Activated T-helper 9 cell treated with anti-CD3 and anti-CD28 coated beads, Interleukin-2, amount 50 U/mL, for 16 hours (primary cell): ENCODE results near the gene FANCL.
"Not testable (repeated sequence)": the region's sequence is repeated elsewhere in the genome, so short reads cannot be mapped to it uniquely, and the experiment has no call there.

Experiments used
- DNase-seq: peaks from one replicate; pipeline ENCODE4 v3.0.0-alpha.2; 2020; ENCODE audit warnings: low read depth

FANCL gene

DNA sequence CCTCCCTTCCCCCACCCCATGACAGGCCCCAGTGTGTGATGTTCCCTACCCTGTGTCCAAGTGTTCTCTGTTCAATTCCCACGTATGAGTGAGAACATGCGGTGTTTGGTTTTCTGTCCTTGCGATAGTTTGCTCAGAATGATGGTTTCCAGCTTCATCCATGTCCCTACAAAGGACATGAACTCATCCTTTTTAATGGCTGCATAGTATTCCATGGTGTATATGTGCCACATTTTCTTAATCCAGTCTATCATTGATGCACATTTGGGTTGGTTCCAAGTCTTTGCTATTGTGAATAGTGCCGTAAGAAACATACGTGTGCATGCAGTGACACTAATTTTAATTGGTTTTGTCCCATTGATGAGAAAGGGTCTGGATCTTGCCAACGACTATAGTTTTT lies 95.4 kb downstream of the FANCL start:
- not testable (repeated sequence) for DNase-seq

DNA sequence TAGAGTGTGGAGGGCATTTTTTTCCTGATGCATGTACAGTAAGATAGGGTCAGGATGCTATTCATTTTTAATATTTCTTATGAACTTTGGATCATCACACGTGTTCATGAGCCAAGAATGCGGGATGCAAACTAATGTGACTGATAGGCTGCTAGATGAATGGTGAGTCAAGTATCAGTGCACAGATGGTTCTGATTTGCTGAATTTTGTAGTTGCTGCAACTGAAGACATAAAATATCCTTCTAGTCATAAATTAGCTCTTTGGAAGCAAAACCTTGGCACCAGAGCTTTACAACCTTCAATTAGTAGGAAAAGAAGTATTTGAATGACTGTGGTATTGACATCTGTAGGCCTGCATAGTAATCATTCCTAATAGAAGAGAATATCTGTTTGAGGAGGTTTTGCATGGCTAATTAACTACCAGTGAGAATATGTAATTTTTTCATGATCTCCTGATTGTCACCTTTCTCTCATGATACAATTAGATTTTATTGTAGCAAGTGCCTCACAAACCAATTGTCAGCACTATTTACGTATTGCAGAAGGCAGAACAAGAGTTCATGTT lies 100.5 kb downstream of the FANCL start:
- DNase-seq = no peak

DNA sequence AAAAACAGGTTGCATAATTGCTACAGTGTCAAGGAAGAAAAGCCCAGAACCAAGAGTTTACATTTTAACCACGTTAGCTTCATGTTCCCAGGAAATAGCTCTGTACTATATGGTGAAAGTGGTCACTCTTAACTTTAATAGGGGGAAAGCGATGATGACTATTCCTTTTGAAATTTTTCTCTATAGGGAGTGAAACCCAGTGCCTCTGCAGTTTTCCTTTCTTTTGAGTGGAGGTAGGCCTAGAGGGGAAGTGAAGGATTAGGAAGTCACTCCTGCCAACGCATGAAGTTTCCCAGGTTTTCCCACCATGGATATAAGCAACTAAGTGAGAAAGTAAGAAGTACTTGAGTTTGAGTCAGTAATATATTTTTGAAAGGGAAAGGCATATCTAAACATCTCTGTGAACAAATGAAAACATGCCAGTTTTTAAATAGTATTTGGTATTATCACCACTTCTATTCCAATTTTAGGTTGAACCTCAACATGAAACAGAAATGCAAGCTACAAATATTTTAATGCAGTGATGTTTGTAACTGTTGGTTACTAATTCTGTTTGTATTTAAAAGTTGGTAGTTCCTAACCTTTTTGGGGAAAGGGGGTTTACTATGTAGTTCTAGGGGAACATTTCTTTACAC lies 102.6 kb downstream of the FANCL start:
- no peak for DNase-seq

DNA sequence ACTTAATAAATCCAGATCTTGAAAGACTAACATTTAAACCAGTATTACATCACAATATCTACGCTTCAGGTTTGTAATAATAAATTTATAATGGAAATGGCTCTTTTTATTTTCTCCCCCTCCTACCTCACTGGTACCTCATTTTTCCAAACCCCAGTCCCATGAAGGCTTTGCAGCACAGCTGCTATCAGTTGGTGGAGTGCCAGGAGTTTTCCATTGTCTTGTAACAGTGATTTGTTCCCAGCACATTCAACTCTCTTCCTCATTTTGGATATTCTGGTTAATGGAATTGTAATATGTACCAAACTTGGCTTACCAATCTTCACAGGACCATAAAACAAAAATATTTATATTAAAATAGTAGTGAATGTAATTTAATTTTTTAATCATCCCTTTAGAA lies 103.3 kb downstream of the FANCL start:
- no peak for DNase-seq

DNA sequence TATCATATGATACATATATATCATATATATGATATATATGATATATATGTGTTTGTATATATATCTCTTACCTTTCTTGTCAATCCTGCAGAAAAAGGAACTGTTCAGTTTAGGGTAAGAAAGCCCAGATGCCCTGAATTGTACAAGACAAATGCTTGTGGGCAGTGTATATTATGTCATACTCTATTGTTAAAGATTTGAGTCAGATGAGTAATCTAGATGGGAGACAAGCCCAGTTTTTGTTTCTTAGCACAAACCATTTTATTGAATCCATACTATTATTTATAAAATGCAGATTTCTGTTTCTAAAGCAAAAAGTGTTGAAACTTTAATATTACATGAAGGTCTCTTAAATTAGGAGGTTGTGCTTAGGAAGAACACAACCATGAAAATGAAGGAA lies 103.9 kb downstream of the FANCL start:
- no peak for DNase-seq

DNA sequence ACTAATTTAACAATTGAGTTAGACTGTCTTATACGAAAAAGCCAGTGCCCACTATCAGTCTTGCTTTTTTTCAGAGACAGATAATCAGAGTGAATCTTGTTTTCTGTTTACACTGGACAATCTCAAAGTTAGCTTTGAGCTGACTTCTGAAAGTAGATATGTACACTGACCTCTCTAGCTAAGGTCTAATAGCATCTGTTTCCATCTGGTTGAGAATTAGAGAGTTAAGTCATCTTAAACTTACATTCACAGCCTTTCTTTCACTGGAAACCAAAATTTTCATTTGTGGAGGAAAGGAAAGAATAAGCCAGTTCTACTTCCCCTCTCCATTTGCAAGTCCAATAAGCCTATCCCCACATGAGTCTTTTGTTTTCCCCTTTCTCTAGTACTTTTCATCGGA lies 105.3 kb downstream of the FANCL start:
- DNase-seq = no peak

DNA sequence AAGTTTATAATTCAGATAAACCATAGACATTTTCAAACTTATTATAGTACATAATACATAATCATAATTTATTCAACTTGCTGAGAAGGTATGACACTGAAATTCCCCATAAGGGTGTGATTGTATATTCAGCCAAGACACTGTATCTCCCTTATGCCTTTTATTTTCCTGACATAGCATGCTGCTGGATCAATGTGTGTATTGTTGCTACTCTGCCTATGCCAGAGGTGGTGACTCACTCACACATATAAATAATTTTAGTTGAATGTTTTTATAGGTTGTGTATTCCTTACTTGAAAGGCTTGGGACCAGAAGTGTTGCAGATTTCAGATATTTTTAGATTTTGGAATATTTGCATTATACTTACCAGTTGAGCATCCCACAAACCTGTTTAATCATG lies 107.7 kb downstream of the FANCL start:
- DNase-seq = no peak

DNA sequence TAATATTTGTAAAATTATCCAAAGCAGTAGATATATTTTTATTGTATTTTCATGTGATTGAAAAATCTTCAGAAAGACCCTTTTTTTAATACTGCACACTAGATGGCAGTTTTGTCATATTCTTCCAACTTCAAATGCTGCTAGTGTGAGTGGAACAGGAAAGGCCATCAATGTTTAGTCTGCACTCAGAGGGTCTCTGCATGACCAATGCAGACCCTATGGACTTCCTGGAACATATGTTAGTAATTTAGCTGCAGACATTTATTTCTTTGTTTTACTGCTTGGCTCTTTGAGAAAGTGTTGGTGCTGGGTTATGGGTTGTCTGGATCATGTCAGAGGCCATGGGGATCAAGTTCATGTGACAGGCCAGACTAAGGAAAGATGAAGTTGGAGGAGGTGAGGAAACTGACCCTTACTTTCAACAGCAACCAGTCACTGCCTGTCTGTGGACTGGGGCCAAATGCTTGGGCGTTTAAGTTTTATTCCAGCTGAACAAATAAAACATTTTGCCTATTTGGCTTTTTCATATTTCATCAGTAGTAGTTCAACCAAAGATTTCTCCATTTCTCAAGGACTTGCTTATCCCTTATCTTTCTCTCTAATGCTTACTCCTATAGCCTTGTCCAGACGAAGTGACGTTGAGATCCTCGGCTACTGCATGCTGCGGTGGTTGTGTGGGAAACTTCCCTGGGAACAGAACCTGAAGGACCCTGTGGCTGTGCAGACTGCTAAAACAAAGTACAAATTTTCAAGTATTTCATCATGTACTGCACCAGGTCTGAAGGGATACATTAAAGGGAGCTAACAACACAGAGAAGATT lies 109.7 kb downstream of the FANCL start:
- DNase-seq = no peak

DNA sequence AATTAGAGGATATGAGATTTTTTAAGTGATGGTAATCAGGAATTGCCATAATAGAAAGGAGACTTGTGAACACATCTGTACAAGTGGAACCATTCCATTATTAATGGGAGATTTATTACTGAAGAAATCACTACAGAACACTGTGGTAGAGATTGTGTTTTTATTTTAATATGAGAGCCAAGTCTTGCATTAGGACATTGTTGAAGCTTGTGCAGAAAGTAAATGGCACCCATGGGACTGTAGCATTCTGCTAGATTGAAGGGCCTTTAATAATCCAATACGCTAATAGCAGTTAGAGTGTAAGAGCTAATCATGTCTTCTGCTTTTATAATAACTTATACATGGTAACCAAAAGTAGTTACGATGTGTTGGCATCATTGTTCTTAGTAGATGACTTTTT lies 110.9 kb downstream of the FANCL start:
- DNase-seq = no peak

DNA sequence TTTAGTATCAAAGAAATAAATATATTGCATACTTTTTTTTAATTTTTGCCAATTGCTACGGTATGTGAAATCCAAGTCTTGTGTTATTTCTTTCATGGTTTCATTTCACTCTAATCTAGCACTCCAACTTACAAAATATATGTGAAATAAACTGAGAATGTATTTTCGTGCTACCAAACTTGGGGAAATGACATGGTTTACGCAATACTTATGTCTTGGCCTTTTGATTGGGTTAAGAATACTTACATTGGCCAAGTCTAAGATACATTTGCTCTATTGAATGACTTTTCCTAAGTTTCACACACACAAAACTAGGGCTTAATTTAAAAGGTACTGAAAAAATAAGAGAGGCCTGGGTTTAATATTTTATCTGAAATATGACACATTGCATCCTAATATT lies 114.0 kb downstream of the FANCL start:
- DNase-seq = no peak

DNA sequence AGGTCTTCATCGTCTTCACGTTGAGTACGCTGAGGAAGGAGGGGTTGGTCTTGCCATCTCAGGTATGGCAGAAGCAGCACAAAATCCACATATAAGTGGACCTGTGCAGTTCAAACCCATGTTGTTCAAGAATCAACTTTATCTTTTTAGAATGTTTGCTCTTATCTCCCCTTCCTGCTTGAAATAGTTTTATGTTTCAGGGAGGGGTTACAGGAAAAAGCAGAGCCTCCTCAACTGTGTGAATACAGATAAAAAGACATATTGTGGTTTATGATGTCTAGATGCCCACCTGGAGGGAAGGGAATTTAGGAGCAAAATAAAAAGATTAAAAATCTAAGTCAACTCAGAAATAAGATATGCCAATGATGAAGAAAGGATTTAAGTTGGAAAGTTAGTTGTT lies 118.6 kb downstream of the FANCL start:
- DNase-seq = no peak

DNA sequence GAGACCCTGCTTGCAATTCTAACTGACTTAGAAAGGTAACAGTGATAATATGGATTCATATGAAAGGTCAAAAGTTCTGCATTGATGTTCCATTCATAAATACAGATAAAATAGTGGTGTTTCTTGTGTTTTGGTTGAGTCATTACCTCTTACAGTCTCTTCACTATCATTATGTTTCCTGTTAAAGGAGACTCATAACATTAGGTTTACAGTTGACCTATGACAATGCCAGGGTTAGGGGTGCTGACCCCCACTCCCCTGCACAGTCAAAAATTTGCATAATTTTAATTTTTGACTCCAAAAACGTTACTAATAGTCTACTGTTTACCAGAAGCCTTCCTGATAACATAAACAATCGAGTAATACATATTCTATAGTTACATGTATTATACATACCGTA lies 119.1 kb downstream of the FANCL start:
- no peak for DNase-seq

DNA sequence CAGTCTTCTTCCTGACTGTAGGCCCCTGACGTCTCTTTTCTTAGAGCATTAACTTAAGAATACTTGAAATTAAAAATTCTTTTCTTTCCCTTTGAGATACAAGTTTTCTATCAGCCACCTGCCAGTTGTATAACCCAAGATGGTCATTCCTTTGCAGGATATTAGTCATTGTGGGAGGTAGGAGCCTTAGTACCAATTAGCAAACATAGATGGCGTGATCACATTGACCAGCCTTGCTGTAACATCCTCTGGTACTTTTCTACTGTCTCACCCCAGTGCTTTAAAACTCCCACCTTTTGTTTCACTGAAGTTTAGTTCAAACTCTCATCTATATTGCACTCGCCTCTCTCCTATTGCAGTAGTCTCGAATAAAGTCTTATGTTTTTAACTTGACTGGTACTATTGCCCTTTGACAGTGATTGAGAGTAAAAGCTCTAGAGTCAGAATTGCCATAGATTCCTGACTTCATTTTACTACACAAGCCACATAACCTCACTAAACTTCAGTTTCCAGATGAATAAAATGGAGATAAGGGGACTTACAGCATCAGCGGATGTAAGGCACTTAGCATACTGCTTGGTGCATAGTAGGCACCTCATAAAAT lies 120.4 kb downstream of the FANCL start:
- no peak for DNase-seq

DNA sequence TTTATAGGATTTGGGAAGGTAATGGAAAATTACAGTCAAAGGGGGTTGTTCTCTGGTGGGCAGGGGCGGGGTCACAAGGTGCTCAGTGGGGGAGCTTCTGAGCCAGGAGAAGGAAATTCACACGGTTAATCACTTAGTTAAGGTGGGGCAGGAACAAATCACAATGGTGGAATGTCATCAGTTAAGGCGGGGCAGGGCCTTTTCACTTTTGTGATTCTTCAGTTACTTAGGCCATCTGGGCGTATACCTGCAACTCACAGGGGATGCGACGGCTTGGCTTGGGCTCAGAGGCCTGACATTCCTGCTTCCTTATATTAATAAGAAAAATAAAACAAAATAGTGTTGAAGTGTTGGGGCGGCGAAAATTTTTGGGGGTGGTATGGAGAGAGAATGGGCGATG lies 127.6 kb downstream of the FANCL start:
- not testable (repeated sequence) for DNase-seq

DNA sequence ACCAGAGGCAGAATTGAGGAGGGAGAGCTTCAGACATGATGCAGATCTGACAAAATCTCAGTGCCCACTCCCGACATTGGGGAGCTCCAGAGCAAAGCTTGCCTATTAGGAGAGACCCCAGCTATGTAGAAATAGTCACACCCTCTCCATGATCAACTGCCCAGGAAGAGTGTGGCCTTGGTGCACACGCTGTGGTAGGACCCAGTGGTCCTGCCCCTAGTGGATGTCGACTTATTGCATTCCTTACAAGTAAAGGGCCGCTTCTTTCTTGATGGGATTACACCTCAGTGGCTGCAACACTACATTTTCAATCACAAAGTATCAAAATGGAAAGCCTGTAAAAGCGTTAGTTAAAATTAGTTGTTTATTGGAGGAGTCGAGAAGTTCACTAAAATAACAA lies 130.4 kb downstream of the FANCL start:
- no peak for DNase-seq

DNA sequence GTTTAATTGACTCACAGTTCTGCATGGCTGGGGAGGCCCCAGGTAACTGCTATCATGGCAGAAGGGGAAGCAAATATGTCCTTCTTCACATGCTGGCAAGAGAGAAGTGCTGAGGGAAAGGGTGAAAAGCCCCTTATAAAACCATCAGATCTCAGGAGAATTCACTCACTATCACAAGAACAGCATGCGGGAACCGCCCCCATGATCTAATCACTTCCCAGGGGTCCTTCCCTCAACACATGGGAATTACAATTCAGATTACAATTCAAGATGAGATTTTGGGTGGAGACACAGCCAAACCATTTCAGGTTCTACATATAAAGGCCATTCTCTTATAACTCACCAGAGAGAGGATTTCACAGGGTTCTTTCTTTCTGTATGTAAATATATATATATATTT lies 131.6 kb downstream of the FANCL start:
- no peak for DNase-seq
